WTC11 (cell line): ENCODE data around the gene RAC2.

Source experiments
- ESRRA ChIP-seq: sonication (generic); formaldehyde crosslinking; IDR thresholded peaks from 2 replicates; pipeline ENCODE4 v1.8.1; 2022; ENCODE audit warnings: mild to moderate bottlenecking, missing genetic modification reagents, borderline replicate concordance
- FOXK1 ChIP-seq: sonication (generic); formaldehyde crosslinking; IDR thresholded peaks from 2 replicates; pipeline ENCODE4 v1.8.0; 2022; ENCODE audit warnings: mild to moderate bottlenecking, moderate library complexity, missing genetic modification reagents
- IRF2 ChIP-seq: sonication (generic); formaldehyde crosslinking; IDR thresholded peaks from 2 replicates; pipeline ENCODE4 v1.8.0; 2022; ENCODE audit warnings: low read depth, missing genetic modification reagents, borderline replicate concordance
- MLX ChIP-seq: sonication (generic); formaldehyde crosslinking; IDR thresholded peaks from 2 replicates; pipeline ENCODE4 v1.8.1; 2023; ENCODE audit warnings: mild to moderate bottlenecking, missing genetic modification reagents, moderate library complexity
- MXD4 ChIP-seq: fragments of 250-450 bp; sonication (Bioruptor Pico); IDR thresholded peaks from 2 replicates; pipeline ENCODE4 v1.8.0; 2021; ENCODE audit warnings: mild to moderate bottlenecking, moderate library complexity, borderline replicate concordance
- NR2C2 ChIP-seq: sonication (generic); formaldehyde crosslinking; IDR thresholded peaks from 2 replicates; pipeline ENCODE4 v1.8.0; 2022; ENCODE audit warnings: mild to moderate bottlenecking, missing genetic modification reagents
- SP1 ChIP-seq: sonication (generic); formaldehyde crosslinking; conservative IDR thresholded peaks from 2 replicates; pipeline ENCODE4 v1.8.1; 2022; ENCODE audit warnings: missing genetic modification reagents
- TEAD4 ChIP-seq: sonication (generic); formaldehyde crosslinking; IDR thresholded peaks from 2 replicates; pipeline ENCODE4 v1.8.0; 2022; ENCODE audit warnings: mild to moderate bottlenecking, missing genetic modification reagents
- USF2 ChIP-seq: sonication (generic); formaldehyde crosslinking; IDR thresholded peaks from 2 replicates; pipeline ENCODE4 v1.8.1; 2023; ENCODE audit warnings: mild to moderate bottlenecking, missing genetic modification reagents, moderate library complexity
- TF ChIP-seq, protein P1 (sequence below): sonication (generic); formaldehyde crosslinking; IDR thresholded peaks from 2 replicates; pipeline ENCODE4 v1.8.0; 2023; ENCODE audit warnings: mild to moderate bottlenecking, missing genetic modification reagents
- TF ChIP-seq, protein P2 (sequence below): fragments of 250-450 bp; sonication (Bioruptor Pico); IDR thresholded peaks from 2 replicates; pipeline ENCODE4 v1.9.0; 2021; ENCODE audit warnings: moderate library complexity, mild to moderate bottlenecking, inconsistent platforms, borderline replicate concordance
- TF ChIP-seq, protein P3 (sequence below): sonication (generic); formaldehyde crosslinking; IDR thresholded peaks from 2 replicates; pipeline ENCODE4 v1.8.0; 2022; ENCODE audit warnings: mild to moderate bottlenecking, missing genetic modification reagents
- TF ChIP-seq, protein P4 (sequence below): fragments of 200-600 bp; IDR thresholded peaks from 2 replicates; pipeline ENCODE4 v1.8.0; 2022; ENCODE audit warnings: antibody characterized with exemption

DNA sequence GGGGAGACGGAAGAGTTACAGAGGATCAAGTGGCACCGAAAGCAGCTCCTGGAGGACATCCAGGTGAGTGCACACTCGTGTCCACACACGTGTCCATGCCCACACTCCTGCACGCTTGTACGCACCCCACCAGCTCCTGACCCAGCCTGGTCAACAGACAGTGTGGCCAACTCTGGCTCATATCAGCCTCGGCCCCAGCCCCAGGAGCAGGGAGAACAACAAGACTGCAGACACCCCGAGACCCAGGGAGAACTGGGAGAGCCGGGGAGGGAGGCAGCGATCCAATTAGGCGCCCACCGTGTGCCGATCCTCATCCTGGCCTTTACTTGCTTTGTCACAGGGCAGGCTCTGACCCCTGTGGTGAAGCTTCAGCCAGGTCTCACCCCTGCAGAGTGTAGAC is 48.6 kb upstream of the RAC2 start:
- TF ChIP-seq, protein P1, sequence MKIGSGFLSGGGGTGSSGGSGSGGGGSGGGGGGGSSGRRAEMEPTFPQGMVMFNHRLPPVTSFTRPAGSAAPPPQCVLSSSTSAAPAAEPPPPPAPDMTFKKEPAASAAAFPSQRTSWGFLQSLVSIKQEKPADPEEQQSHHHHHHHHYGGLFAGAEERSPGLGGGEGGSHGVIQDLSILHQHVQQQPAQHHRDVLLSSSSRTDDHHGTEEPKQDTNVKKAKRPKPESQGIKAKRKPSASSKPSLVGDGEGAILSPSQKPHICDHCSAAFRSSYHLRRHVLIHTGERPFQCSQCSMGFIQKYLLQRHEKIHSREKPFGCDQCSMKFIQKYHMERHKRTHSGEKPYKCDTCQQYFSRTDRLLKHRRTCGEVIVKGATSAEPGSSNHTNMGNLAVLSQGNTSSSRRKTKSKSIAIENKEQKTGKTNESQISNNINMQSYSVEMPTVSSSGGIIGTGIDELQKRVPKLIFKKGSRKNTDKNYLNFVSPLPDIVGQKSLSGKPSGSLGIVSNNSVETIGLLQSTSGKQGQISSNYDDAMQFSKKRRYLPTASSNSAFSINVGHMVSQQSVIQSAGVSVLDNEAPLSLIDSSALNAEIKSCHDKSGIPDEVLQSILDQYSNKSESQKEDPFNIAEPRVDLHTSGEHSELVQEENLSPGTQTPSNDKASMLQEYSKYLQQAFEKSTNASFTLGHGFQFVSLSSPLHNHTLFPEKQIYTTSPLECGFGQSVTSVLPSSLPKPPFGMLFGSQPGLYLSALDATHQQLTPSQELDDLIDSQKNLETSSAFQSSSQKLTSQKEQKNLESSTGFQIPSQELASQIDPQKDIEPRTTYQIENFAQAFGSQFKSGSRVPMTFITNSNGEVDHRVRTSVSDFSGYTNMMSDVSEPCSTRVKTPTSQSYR (CRISPR knock-in tag), result no peak
- no peak for TF ChIP-seq FOXK1 (CRISPR knock-in tag)
- TF ChIP-seq SP1 (CRISPR knock-in tag), result no peak
- TF ChIP-seq NR2C2 (CRISPR knock-in tag), result no peak
- TF ChIP-seq, protein P2, sequence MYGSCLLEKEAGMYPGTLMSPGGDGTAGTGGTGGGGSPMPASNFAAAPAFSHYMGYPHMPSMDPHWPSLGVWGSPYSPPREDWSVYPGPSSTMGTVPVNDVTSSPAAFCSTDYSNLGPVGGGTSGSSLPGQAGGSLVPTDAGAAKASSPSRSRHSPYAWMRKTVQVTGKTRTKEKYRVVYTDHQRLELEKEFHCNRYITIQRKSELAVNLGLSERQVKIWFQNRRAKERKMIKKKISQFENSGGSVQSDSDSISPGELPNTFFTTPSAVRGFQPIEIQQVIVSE (CRISPR knock-in tag), result no peak
- TF ChIP-seq MXD4 (CRISPR knock-in tag), result no peak
- TF ChIP-seq, protein P3, sequence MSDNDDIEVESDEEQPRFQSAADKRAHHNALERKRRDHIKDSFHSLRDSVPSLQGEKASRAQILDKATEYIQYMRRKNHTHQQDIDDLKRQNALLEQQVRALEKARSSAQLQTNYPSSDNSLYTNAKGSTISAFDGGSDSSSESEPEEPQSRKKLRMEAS, result no peak
- no peak for TF ChIP-seq ESRRA (CRISPR knock-in tag)
- TF ChIP-seq, protein P4, sequence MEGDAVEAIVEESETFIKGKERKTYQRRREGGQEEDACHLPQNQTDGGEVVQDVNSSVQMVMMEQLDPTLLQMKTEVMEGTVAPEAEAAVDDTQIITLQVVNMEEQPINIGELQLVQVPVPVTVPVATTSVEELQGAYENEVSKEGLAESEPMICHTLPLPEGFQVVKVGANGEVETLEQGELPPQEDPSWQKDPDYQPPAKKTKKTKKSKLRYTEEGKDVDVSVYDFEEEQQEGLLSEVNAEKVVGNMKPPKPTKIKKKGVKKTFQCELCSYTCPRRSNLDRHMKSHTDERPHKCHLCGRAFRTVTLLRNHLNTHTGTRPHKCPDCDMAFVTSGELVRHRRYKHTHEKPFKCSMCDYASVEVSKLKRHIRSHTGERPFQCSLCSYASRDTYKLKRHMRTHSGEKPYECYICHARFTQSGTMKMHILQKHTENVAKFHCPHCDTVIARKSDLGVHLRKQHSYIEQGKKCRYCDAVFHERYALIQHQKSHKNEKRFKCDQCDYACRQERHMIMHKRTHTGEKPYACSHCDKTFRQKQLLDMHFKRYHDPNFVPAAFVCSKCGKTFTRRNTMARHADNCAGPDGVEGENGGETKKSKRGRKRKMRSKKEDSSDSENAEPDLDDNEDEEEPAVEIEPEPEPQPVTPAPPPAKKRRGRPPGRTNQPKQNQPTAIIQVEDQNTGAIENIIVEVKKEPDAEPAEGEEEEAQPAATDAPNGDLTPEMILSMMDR, result no peak
- TF ChIP-seq USF2 (CRISPR knock-in tag), result no peak
- no peak for TF ChIP-seq TEAD4 (CRISPR knock-in tag)
- no peak for TF ChIP-seq IRF2
- no peak for TF ChIP-seq MLX (CRISPR knock-in tag)
